IMR-90 (cell line): ENCODE results near the gene EDIL3. TPM values are rescaled to one million over a fixed set of nuclear protein-coding genes. Genes with fewer than 3 reads are reported as not detected.

Experiments used
- ATAC-seq: fragments of 200-7000 bp; cut with Tn5 transposase; 2 replicates; pipeline ENCODE4 v1.9.1; 2020; ENCODE audit warnings: low read depth, mild to moderate bottlenecking, moderate library complexity
- BruUV-seq: library from RNA; stranded (reverse); fragments of 400-500 nt; replicated peaks from 2 replicates; lab custom pipeline; 2021; lab: Mats Ljungman, UMichigan
- CTCF ChIA-PET: fragments of 300-600 bp; formaldehyde crosslinking; extraction: SDS; loops from one replicate; lab custom pipeline; 2021; ENCODE audit warnings: antibody characterized with exemption; lab: Yijun Ruan, JAX
- POLR2A ChIA-PET: fragments of 300-600 bp; sonication (Branson Sonifier 250); formaldehyde crosslinking; loops from one replicate; lab custom pipeline; 2022; ENCODE audit warnings: antibody characterized with exemption; ENCODE audit not compliant: unreplicated experiment; lab: Charles Lee
- DNase-seq: peaks from one replicate; pipeline ENCODE4 v3.0.0; 2013
- H2AFZ ChIP-seq: replicated peaks from 2 replicates; pipeline ENCODE3; 2013; ENCODE audit warnings: low read length, mild to moderate bottlenecking; ENCODE audit not compliant: poor library complexity
- H2AK5ac ChIP-seq: 2 replicates; pipeline ENCODE4 v1.6.1; 2013; ENCODE audit warnings: low read depth, low read length, inconsistent platforms
- H2AK9ac ChIP-seq: replicated peaks from 2 replicates; pipeline ENCODE3; 2013; ENCODE audit warnings: mild to moderate bottlenecking, low read depth, low read length, moderate library complexity; ENCODE audit not compliant: poor library complexity
- H2BK120ac ChIP-seq: 2 replicates; pipeline ENCODE4 v1.6.1; 2013; ENCODE audit warnings: low read depth, low read length, inconsistent platforms
- H2BK15ac ChIP-seq: 3 replicates; pipeline ENCODE4 v1.6.1; 2013; ENCODE audit warnings: low read depth, low read length, inconsistent platforms
- H2BK20ac ChIP-seq: 2 replicates; pipeline ENCODE4 v1.6.1; 2013; ENCODE audit warnings: low read depth, mild to moderate bottlenecking, inconsistent platforms, low read length, moderate library complexity
- H2BK5ac ChIP-seq: 2 replicates; pipeline ENCODE4 v1.6.1; 2013; ENCODE audit warnings: mild to moderate bottlenecking, low read depth, low read length, inconsistent platforms; ENCODE audit not compliant: poor library complexity, severe bottlenecking
- H3K14ac ChIP-seq: replicated peaks from 2 replicates; pipeline ENCODE4 v1.6.1; 2013; ENCODE audit warnings: low read depth, low read length, inconsistent platforms
- H3K18ac ChIP-seq: 2 replicates; pipeline ENCODE4 v1.6.1; 2013; ENCODE audit warnings: low read depth, low read length, control low read depth
- H3K23ac ChIP-seq: 2 replicates; pipeline ENCODE4 v1.6.1; 2013; ENCODE audit warnings: low read depth, low read length, inconsistent platforms
- H3K27ac ChIP-seq: 2 replicates; pipeline ENCODE4 v1.5.1; 2013; ENCODE audit warnings: mild to moderate bottlenecking, control low read depth, low read length; ENCODE audit not compliant: insufficient read depth
- H3K27me3 ChIP-seq: 2 replicates; pipeline ENCODE4 v1.6.1; 2013; ENCODE audit warnings: low read length; ENCODE audit not compliant: control insufficient read depth, insufficient read depth
- H3K36me3 ChIP-seq: 2 replicates; pipeline ENCODE4 v1.6.1; 2013; ENCODE audit warnings: low read length, mixed read lengths; ENCODE audit not compliant: control insufficient read depth, insufficient read depth
- H3K4ac ChIP-seq: 2 replicates; pipeline ENCODE4 v1.6.1; 2013; ENCODE audit warnings: low read depth, low read length, inconsistent platforms
- H3K4me1 ChIP-seq: 2 replicates; pipeline ENCODE4 v1.6.1; 2013; ENCODE audit warnings: low read length, mixed read lengths; ENCODE audit not compliant: control insufficient read depth, insufficient read depth
- H3K4me2 ChIP-seq: 2 replicates; pipeline ENCODE4 v1.6.1; 2013; ENCODE audit warnings: low read depth, mild to moderate bottlenecking, control low read depth, low read length, moderate library complexity
- H3K4me3 ChIP-seq: 2 replicates; pipeline ENCODE4 v1.5.1; 2013; ENCODE audit warnings: low read depth, mild to moderate bottlenecking, control low read depth, low read length, moderate library complexity; ENCODE audit not compliant: insufficient read depth
- H3K56ac ChIP-seq: 2 replicates; pipeline ENCODE4 v1.6.1; 2013; ENCODE audit warnings: low read length, inconsistent platforms; ENCODE audit not compliant: insufficient read depth; ENCODE audit errors: extremely low read depth
- H3K79me1 ChIP-seq, 2 experiments: 2 replicates each; pipeline ENCODE4 v1.6.1; 2013; ENCODE audit warnings: low read length in 2 of 2, inconsistent platforms in 1 of 2, low read depth in 1 of 2
- H3K9ac ChIP-seq: 2 replicates; pipeline ENCODE4 v1.6.1; 2013; ENCODE audit warnings: low read depth, low read length, control low read depth
- H3K9me1 ChIP-seq: 2 replicates; pipeline ENCODE4 v1.6.1; 2013; ENCODE audit warnings: low read length, inconsistent platforms; ENCODE audit not compliant: insufficient read depth
- H3K9me3 ChIP-seq: 2 replicates; pipeline ENCODE4 v1.6.1; 2013; ENCODE audit warnings: low read length; ENCODE audit not compliant: control insufficient read depth, insufficient read depth
- H4K20me1 ChIP-seq: 2 replicates; pipeline ENCODE4 v1.6.1; 2013; ENCODE audit warnings: low read length, inconsistent platforms; ENCODE audit not compliant: insufficient read depth
- H4K5ac ChIP-seq: 2 replicates; pipeline ENCODE4 v1.6.1; 2013; ENCODE audit warnings: mild to moderate bottlenecking, low read depth, low read length, control low read depth
- H4K8ac ChIP-seq, 2 experiments: 2 replicates each; pipeline ENCODE4 v1.6.1; 2013; ENCODE audit warnings: low read depth in 2 of 2, low read length in 2 of 2, control low read depth in 1 of 2, inconsistent platforms in 1 of 2
- H4K91ac ChIP-seq: 2 replicates; pipeline ENCODE4 v1.6.1; 2013; ENCODE audit warnings: low read depth, low read length, inconsistent platforms; ENCODE audit not compliant: insufficient read depth
- BHLHE40 ChIP-seq: fragments of 150-350 bp; IDR thresholded peaks from 2 replicates; pipeline ENCODE4 v1.6.1; 2016; ENCODE audit warnings: mild to moderate bottlenecking, low read depth, low read length
- CEBPB ChIP-seq: IDR thresholded peaks from 2 replicates; pipeline ENCODE4 v1.6.1; 2012; ENCODE audit warnings: low read depth, low read length, improper control_type of control experiment
- CHD1 ChIP-seq: IDR thresholded peaks from 2 replicates; pipeline ENCODE4 v1.6.1; 2012; ENCODE audit warnings: low read depth, low read length, improper control_type of control experiment
- FOS ChIP-seq: fragments of 150-350 bp; IDR thresholded peaks from 2 replicates; pipeline ENCODE4 v1.6.1; 2016; ENCODE audit warnings: low read depth, low read length
- MAFK ChIP-seq: IDR thresholded peaks from 2 replicates; pipeline ENCODE4 v1.6.1; 2012; ENCODE audit warnings: low read depth, low read length, improper control_type of control experiment
- MAZ ChIP-seq: IDR thresholded peaks from 2 replicates; pipeline ENCODE4 v1.6.1; 2012; ENCODE audit warnings: low read depth, mild to moderate bottlenecking, low read length, improper control_type of control experiment, moderate library complexity, borderline replicate concordance
- MXI1 ChIP-seq: IDR thresholded peaks from 2 replicates; pipeline ENCODE4 v1.6.1; 2012; ENCODE audit warnings: low read depth, mild to moderate bottlenecking, low read length, moderate library complexity, borderline replicate concordance
- NFE2L2 ChIP-seq: fragments of 150-350 bp; IDR thresholded peaks from 2 replicates; pipeline ENCODE4 v1.6.1; 2016; ENCODE audit warnings: low read depth, mild to moderate bottlenecking, low read length
- POLR2A ChIP-seq: IDR thresholded peaks from 2 replicates; pipeline ENCODE4 v1.6.1; 2012; ENCODE audit warnings: mild to moderate bottlenecking, low read depth, low read length
- RAD21 ChIP-seq: IDR thresholded peaks from 2 replicates; pipeline ENCODE4 v1.6.1; 2012; ENCODE audit warnings: low read length, improper control_type of control experiment
- RCOR1 ChIP-seq: IDR thresholded peaks from 2 replicates; pipeline ENCODE4 v1.6.1; 2012; ENCODE audit warnings: mild to moderate bottlenecking, low read length, improper control_type of control experiment; ENCODE audit not compliant: insufficient replicate concordance
- RFX5 ChIP-seq: IDR thresholded peaks from 2 replicates; pipeline ENCODE4 v1.8.0; 2012; ENCODE audit warnings: low read depth, mild to moderate bottlenecking, low read length, moderate library complexity
- SMC3 ChIP-seq: fragments of 150-350 bp; IDR thresholded peaks from 2 replicates; pipeline ENCODE4 v1.6.1; 2016; ENCODE audit warnings: low read depth, mild to moderate bottlenecking, antibody characterized with exemption, low read length, moderate library complexity
- WGBS, 2 experiments: methylation state at CpG; one replicate each; pipeline versions ENCODE4 v1.1.5 to v1.1.7; 2013; ENCODE audit warnings: missing lambda C conversion rate in 2 of 2; ENCODE audit not compliant: insufficient read length in 1 of 2; ENCODE audit errors: extremely low coverage in 2 of 2; 5-methylcytosine and 5-hydroxymethylcytosine counted together
- dilution Hi-C: fragments of 300-500 bp; cut with HindIII; formaldehyde crosslinking; loops from one replicate; pipeline ENCODE4 v1.14.3; 2018; ENCODE audit warnings: low sequenced_read_pairs; ENCODE audit not compliant: unreplicated experiment
- in situ Hi-C: fragments of 300-500 bp; cut with MboI; formaldehyde crosslinking; loops from 3 replicates; pipeline ENCODE4 v1.14.3; 2019; ENCODE audit warnings: low sequenced_read_pairs, inconsistent platforms, mixed read lengths
- intact Hi-C: fragments of 100-400 bp; cut with micrococcal nuclease; formaldehyde crosslinking; loops from 2 replicates; pipeline ENCODE4 v1.10.0; 2022
- polyA plus RNA-seq, 3 experiments: library from polyadenylated mRNA; depleted of rRNA; stranded (reverse); fragments of >200 nt; gene quantifications; 2 replicates each; pipeline ENCODE4 v1.2.3, GENCODE V29; 2012; ENCODE audit warnings: low replicate concordance in 1 of 3
- total RNA-seq: library from RNA; depleted of rRNA; stranded (reverse); fragments of >200 nt; gene quantifications from 2 replicates; pipeline ENCODE4 v1.2.3, GENCODE V29; 2012
- TF ChIP-seq, protein P1 (sequence below): fragments of 150-350 bp; IDR thresholded peaks from 2 replicates; pipeline ENCODE4 v1.6.1; 2017; ENCODE audit warnings: mild to moderate bottlenecking, antibody characterized with exemption, low read length, low read depth
- TF ChIP-seq, protein P2 (sequence below): conservative IDR thresholded peaks from 2 replicates; pipeline ENCODE4 v1.5.1; 2012; ENCODE audit warnings: mild to moderate bottlenecking, low read depth, low read length, improper control_type of control experiment
- TF ChIP-seq, protein P3 (sequence below): fragments of 150-350 bp; IDR thresholded peaks from 2 replicates; pipeline ENCODE4 v1.6.1; 2016; ENCODE audit warnings: low read depth, mild to moderate bottlenecking, low read length, moderate library complexity, borderline replicate concordance

Gene EDIL3
- total and polyA plus RNA-seq, 2 of the 4 experiments (the other 2 are of a cell fraction) = 55.5 to 82.8 TPM

DNA sequence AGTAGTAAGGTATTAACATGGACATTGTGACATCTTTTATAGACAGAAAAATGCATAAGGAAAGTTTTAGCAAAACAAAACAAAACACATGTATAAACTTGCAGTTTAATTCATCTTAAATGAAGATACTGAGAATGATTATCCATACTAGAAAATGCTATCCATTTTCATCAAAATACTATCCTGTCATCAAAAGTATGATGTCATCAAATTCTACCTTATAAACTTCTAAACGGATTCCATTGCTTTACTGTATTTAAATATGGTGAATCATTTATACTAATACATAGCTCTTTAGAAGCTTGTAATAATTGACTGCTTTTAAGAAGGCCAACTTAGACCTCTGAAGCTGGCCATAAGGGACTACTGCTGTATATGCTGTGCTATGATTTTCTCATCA is 221.0 kb downstream of the EDIL3 start:
- no peak for TF ChIP-seq RAD21
- no peak for TF ChIP-seq RCOR1
- no peak for TF ChIP-seq POLR2A
- TF ChIP-seq NFE2L2 = no peak
- no peak for TF ChIP-seq MAFK
- no peak for TF ChIP-seq FOS
- TF ChIP-seq, protein P1, sequence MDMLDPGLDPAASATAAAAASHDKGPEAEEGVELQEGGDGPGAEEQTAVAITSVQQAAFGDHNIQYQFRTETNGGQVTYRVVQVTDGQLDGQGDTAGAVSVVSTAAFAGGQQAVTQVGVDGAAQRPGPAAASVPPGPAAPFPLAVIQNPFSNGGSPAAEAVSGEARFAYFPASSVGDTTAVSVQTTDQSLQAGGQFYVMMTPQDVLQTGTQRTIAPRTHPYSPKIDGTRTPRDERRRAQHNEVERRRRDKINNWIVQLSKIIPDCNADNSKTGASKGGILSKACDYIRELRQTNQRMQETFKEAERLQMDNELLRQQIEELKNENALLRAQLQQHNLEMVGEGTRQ = no peak
- TF ChIP-seq BHLHE40 = no peak
- no peak for TF ChIP-seq CHD1
- TF ChIP-seq, protein P2, sequence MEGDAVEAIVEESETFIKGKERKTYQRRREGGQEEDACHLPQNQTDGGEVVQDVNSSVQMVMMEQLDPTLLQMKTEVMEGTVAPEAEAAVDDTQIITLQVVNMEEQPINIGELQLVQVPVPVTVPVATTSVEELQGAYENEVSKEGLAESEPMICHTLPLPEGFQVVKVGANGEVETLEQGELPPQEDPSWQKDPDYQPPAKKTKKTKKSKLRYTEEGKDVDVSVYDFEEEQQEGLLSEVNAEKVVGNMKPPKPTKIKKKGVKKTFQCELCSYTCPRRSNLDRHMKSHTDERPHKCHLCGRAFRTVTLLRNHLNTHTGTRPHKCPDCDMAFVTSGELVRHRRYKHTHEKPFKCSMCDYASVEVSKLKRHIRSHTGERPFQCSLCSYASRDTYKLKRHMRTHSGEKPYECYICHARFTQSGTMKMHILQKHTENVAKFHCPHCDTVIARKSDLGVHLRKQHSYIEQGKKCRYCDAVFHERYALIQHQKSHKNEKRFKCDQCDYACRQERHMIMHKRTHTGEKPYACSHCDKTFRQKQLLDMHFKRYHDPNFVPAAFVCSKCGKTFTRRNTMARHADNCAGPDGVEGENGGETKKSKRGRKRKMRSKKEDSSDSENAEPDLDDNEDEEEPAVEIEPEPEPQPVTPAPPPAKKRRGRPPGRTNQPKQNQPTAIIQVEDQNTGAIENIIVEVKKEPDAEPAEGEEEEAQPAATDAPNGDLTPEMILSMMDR = no peak
- TF ChIP-seq MAZ = no peak
- TF ChIP-seq SMC3 = no peak
- TF ChIP-seq, protein P3, sequence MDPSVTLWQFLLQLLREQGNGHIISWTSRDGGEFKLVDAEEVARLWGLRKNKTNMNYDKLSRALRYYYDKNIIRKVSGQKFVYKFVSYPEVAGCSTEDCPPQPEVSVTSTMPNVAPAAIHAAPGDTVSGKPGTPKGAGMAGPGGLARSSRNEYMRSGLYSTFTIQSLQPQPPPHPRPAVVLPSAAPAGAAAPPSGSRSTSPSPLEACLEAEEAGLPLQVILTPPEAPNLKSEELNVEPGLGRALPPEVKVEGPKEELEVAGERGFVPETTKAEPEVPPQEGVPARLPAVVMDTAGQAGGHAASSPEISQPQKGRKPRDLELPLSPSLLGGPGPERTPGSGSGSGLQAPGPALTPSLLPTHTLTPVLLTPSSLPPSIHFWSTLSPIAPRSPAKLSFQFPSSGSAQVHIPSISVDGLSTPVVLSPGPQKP = no peak
- TF ChIP-seq CEBPB = no peak
- no peak for TF ChIP-seq MXI1
- no peak for TF ChIP-seq RFX5
- Histone ChIP-seq H3K36me3 (no peaks in the 10 kb centered on the region; the same call in 1 of the 2 replicates), H3K56ac (no peak overlapping the region), H4K8ac (no peak overlapping the region), H3K14ac (no peak overlapping the region), H2AFZ (no peak overlapping the region), H2BK20ac (no peak overlapping the region), H2BK15ac (no peak overlapping the region), H3K4me1 (peaks cover 10% of the 10 kb centered on the region), H3K23ac (no peak overlapping the region), H4K20me1 (no peaks in the 10 kb centered on the region), H3K4ac (no peak overlapping the region), H4K91ac (no peak overlapping the region), H3K9me1 (peaks cover 4% of the 10 kb centered on the region; the same call in 1 of the 2 replicates), H3K18ac (no peak overlapping the region), H3K27me3 (no peaks in the 10 kb centered on the region), H3K27ac (no peak overlapping the region), H3K4me2 (no peak overlapping the region), H3K9ac (no peak overlapping the region), H2AK5ac (no peak overlapping the region), H3K79me1 (peaks cover under 1 to 15% of the 10 kb centered on the region in 2 experiments; a peak in 3 of 4 replicates), H2AK9ac (no peak overlapping the region), H3K4me3 (no peak overlapping the region), H4K5ac (no peak overlapping the region), H3K9me3 (no peaks in the 10 kb centered on the region), H2BK120ac (no peak overlapping the region), H2BK5ac (no peak overlapping the region)
- dilution Hi-C loops = no loop called here
- in situ Hi-C loops = no loop called here
- CTCF ChIA-PET = interaction anchor here (0.5 kb wide), 1 partner anchor 34 kb away, joined by 3 read pairs; no protein-coding TSS in a partner anchor
- ATAC-seq = no peak
- no TSS peak for BruUV-seq
- no CpG with 5 or more reads among the region's 1 CpG for WGBS, 2 experiments
- no peak for DNase-seq
- POLR2A ChIA-PET = no interaction called here
- intact Hi-C loops = no loop called here
